Mucosa of rectum (tissue), 2 donors: ENCODE results near the gene PFDN1.
A peak's percentile ranks its signal among the peaks of the same experiment; 100 is the strongest.

Source experiments
- H3K27ac ChIP-seq, 2 donors: one replicate each; pipeline ENCODE4 v1.7.0; 2013; ENCODE audit warnings: inconsistent platforms in 2 of 2, low read depth in 2 of 2, low read length in 2 of 2
- H3K27me3 ChIP-seq, 2 donors: one replicate each; pipeline ENCODE4 v1.7.0; 2013; ENCODE audit warnings: low read length in 2 of 2; ENCODE audit not compliant: control insufficient read depth in 2 of 2, insufficient read depth in 2 of 2
- H3K36me3 ChIP-seq, 2 donors: one replicate each; pipeline ENCODE4 v1.7.0; 2013; ENCODE audit warnings: low read length in 2 of 2; ENCODE audit not compliant: control insufficient read depth in 2 of 2, insufficient read depth in 2 of 2
- H3K4me1 ChIP-seq, 2 donors: one replicate each; pipeline ENCODE4 v1.7.0; 2013; ENCODE audit warnings: low read length in 2 of 2, mild to moderate bottlenecking in 1 of 2; ENCODE audit not compliant: control insufficient read depth in 2 of 2, insufficient read depth in 2 of 2
- H3K4me3 ChIP-seq, 2 donors: one replicate each; pipeline ENCODE4 v1.7.0; 2013; ENCODE audit warnings: low read length in 2 of 2
- H3K9ac ChIP-seq, 2 donors: one replicate each; pipeline ENCODE4 v1.7.0; 2013; ENCODE audit warnings: low read length in 2 of 2, low read depth in 1 of 2, mild to moderate bottlenecking in 1 of 2
- H3K9me3 ChIP-seq, 2 donors: one replicate each; pipeline ENCODE4 v1.7.0; 2013; ENCODE audit warnings: low read length in 2 of 2; ENCODE audit not compliant: control insufficient read depth in 2 of 2
- donor health status: healthy.
- donor health status: Normal muscosa, but diverticular disease.

Gene PFDN1

GRCh38 chr5:140262839-140263238 is 40.1 kb downstream of the PFDN1 start:
- peaks cover 0 to 4% of the 10 kb centered on the region in 2 donors for H3K36me3 ChIP-seq
- H3K4me3 ChIP-seq = no peak overlapping the region
- H3K9me3 ChIP-seq = no peaks in the 10 kb centered on the region
- H3K27ac ChIP-seq = no peak overlapping the region
- H3K4me1 ChIP-seq = peaks cover 21 to 29% of the 10 kb centered on the region in 2 donors
- H3K27me3 ChIP-seq = no peaks in the 10 kb centered on the region
- H3K9ac ChIP-seq = no peak overlapping the region

- H3K9ac ChIP-seq = peak overlapping the region in 1 of 2 donors; percentile 49
Observed at GRCh38 chr5:140262221-140262620, 40.7 kb downstream of the PFDN1 start.

GRCh38 chr5:140261403-140262171 is 41.3 kb downstream of the PFDN1 start:
- Histone ChIP-seq H3K36me3 (peaks cover 0 to 4% of the 10 kb centered on the region in 2 donors), H3K9me3 (no peaks in the 10 kb centered on the region), H3K9ac (peak overlapping the region in 1 of 2 donors; percentile 49), H3K27me3 (no peaks in the 10 kb centered on the region), H3K4me1 (peaks cover 21 to 29% of the 10 kb centered on the region in 2 donors), H3K4me3 (no peak overlapping the region), H3K27ac (peak overlapping the region; percentile 82 to 91)

More at GRCh38 chr5:140262221-140262620, 40.7 kb downstream of the PFDN1 start:
- Histone ChIP-seq H3K4me3 (no peak overlapping the region), H3K4me1 (peaks cover 21 to 29% of the 10 kb centered on the region in 2 donors), H3K27me3 (no peaks in the 10 kb centered on the region), H3K36me3 (peaks cover 0 to 4% of the 10 kb centered on the region in 2 donors), H3K27ac (peak overlapping the region; percentile 82 to 91), H3K9me3 (no peaks in the 10 kb centered on the region)

GRCh38 chr5:140260089-140260656 is 42.7 kb downstream of the PFDN1 start:
- Histone ChIP-seq H3K27ac (peak overlapping the region; percentile 13 to 71), H3K4me1 (peaks cover 21 to 29% of the 10 kb centered on the region in 2 donors)

GRCh38 chr5:140259500-140259899 is 43.4 kb downstream of the PFDN1 start:
- H3K9ac ChIP-seq = no peak overlapping the region
- no peaks in the 10 kb centered on the region for H3K27me3 ChIP-seq
- H3K9me3 ChIP-seq = no peaks in the 10 kb centered on the region
- peak overlapping the region; percentile 62 to 71 for H3K27ac ChIP-seq
- H3K4me1 ChIP-seq = peaks cover 21 to 32% of the 10 kb centered on the region in 2 donors
- H3K36me3 ChIP-seq = peaks cover 0 to 4% of the 10 kb centered on the region in 2 donors
- no peak overlapping the region for H3K4me3 ChIP-seq

More at GRCh38 chr5:140260089-140260656, 42.7 kb downstream of the PFDN1 start:
- Histone ChIP-seq H3K27me3 (no peaks in the 10 kb centered on the region), H3K9me3 (no peaks in the 10 kb centered on the region), H3K4me3 (no peak overlapping the region), H3K36me3 (peaks cover 0 to 4% of the 10 kb centered on the region in 2 donors), H3K9ac (no peak overlapping the region)

- H3K36me3 ChIP-seq = peaks cover 0 to 4% of the 10 kb centered on the region in 2 donors
- no peak overlapping the region for H3K9ac ChIP-seq
- no peaks in the 10 kb centered on the region for H3K27me3 ChIP-seq
- H3K9me3 ChIP-seq = no peaks in the 10 kb centered on the region
- H3K27ac ChIP-seq = peak overlapping the region; percentile 62 to 71
- H3K4me1 ChIP-seq = peaks cover 27 to 38% of the 10 kb centered on the region in 2 donors
- H3K4me3 ChIP-seq = no peak overlapping the region
Observed at GRCh38 chr5:140258873-140259272, 44.0 kb downstream of the PFDN1 start.

GRCh38 chr5:140258016-140258415 is 44.9 kb downstream of the PFDN1 start:
- no peak overlapping the region for H3K9ac ChIP-seq
- H3K27me3 ChIP-seq = no peaks in the 10 kb centered on the region
- no peak overlapping the region for H3K4me3 ChIP-seq
- no peaks in the 10 kb centered on the region for H3K9me3 ChIP-seq
- no peak overlapping the region for H3K27ac ChIP-seq
- H3K4me1 ChIP-seq = peaks cover 33 to 45% of the 10 kb centered on the region in 2 donors
- peaks cover 0 to 4% of the 10 kb centered on the region in 2 donors for H3K36me3 ChIP-seq

- Histone ChIP-seq H3K27me3 (no peaks in the 10 kb centered on the region), H3K27ac (no peak overlapping the region), H3K4me3 (no peak overlapping the region), H3K4me1 (peaks cover 25 to 36% of the 10 kb centered on the region in 2 donors), H3K36me3 (peaks cover 0 to 9% of the 10 kb centered on the region in 2 donors), H3K9me3 (no peaks in the 10 kb centered on the region), H3K9ac (no peak overlapping the region)
Observed at GRCh38 chr5:140256726-140257125, 46.2 kb downstream of the PFDN1 start.

GRCh38 chr5:140255460-140256157 is 47.3 kb downstream of the PFDN1 start:
- H3K4me1 ChIP-seq = peaks cover 19 to 29% of the 10 kb centered on the region in 2 donors
- H3K27me3 ChIP-seq = no peaks in the 10 kb centered on the region
- H3K9ac ChIP-seq = no peak overlapping the region
- no peak overlapping the region for H3K4me3 ChIP-seq
- H3K36me3 ChIP-seq = peaks cover 4 to 12% of the 10 kb centered on the region in 2 donors
- no peak overlapping the region for H3K27ac ChIP-seq
- H3K9me3 ChIP-seq = no peaks in the 10 kb centered on the region

- H3K9me3 ChIP-seq = no peaks in the 10 kb centered on the region
- H3K9ac ChIP-seq = no peak overlapping the region
- H3K36me3 ChIP-seq = peaks cover 4 to 19% of the 10 kb centered on the region in 2 donors
- no peak overlapping the region for H3K4me3 ChIP-seq
- no peaks in the 10 kb centered on the region for H3K27me3 ChIP-seq
- peaks cover 12 to 21% of the 10 kb centered on the region in 2 donors for H3K4me1 ChIP-seq
- peak overlapping the region in 1 of 2 donors; percentile 45 for H3K27ac ChIP-seq
Observed at GRCh38 chr5:140253985-140254384, 48.9 kb downstream of the PFDN1 start.
